Kidney epithelial cell (primary cell): Measurements from ENCODE around the gene CNOT10. TPM values are rescaled to one million over a fixed set of nuclear protein-coding genes. Genes with fewer than 3 reads are reported as not detected.

ENCODE experiments used
- DNase-seq: peaks from one replicate; pipeline ENCODE4 v3.0.0-alpha.2; 2010; ENCODE audit warnings: low read depth
- H3K27me3 ChIP-seq: 2 replicates; pipeline ENCODE4 v1.6.0; 2011; ENCODE audit warnings: low read length; ENCODE audit not compliant: control insufficient read depth, insufficient read depth
- H3K36me3 ChIP-seq: 2 replicates; pipeline ENCODE4 v1.5.1; 2011; ENCODE audit warnings: low read length; ENCODE audit not compliant: control insufficient read depth, insufficient read depth
- H3K4me3 ChIP-seq: 2 replicates; pipeline ENCODE4 v1.5.1; 2011; ENCODE audit warnings: low read depth, mild to moderate bottlenecking, control low read depth, low read length
- CTCF ChIP-seq: IDR thresholded peaks from 2 replicates; pipeline ENCODE4 v1.5.1; 2011; ENCODE audit warnings: mild to moderate bottlenecking, moderate library complexity, low read length, control low read depth, inconsistent platforms; ENCODE audit not compliant: insufficient read depth, poor library complexity, severe bottlenecking
- total RNA-seq: library from RNA; depleted of rRNA; stranded (reverse); fragments of >200 nt; gene quantifications from 2 replicates; pipeline ENCODE4 v1.2.3, GENCODE V29; 2015

CNOT10 gene
- total RNA-seq, 1 donor from 2014 or later: 24.6 TPM

- no peak for DNase-seq
- no peak for TF ChIP-seq CTCF
These were observed 66.4 kb downstream of the CNOT10 start for GRCh38 chr3:32751377-32751776.

GRCh38 chr3:32755761-32756160, 70.8 kb downstream of the CNOT10 start:
- TF ChIP-seq CTCF: no peak
- Histone ChIP-seq H3K4me3 (no peak overlapping the region), H3K36me3 (no peaks in the 10 kb centered on the region), H3K27me3 (no peaks in the 10 kb centered on the region)
- no peak for DNase-seq

More at GRCh38 chr3:32751377-32751776, 66.4 kb downstream of the CNOT10 start:
- no peak overlapping the region for H3K4me3 ChIP-seq
- no peaks in the 10 kb centered on the region for H3K27me3 ChIP-seq
- no peaks in the 10 kb centered on the region for H3K36me3 ChIP-seq

- no peak overlapping the region for H3K4me3 ChIP-seq
- DNase-seq: no peak
- no peaks in the 10 kb centered on the region for H3K36me3 ChIP-seq
- no peaks in the 10 kb centered on the region for H3K27me3 ChIP-seq
- no peak for TF ChIP-seq CTCF
These were observed 72.8 kb downstream of the CNOT10 start for GRCh38 chr3:32757618-32758374.

DNA sequence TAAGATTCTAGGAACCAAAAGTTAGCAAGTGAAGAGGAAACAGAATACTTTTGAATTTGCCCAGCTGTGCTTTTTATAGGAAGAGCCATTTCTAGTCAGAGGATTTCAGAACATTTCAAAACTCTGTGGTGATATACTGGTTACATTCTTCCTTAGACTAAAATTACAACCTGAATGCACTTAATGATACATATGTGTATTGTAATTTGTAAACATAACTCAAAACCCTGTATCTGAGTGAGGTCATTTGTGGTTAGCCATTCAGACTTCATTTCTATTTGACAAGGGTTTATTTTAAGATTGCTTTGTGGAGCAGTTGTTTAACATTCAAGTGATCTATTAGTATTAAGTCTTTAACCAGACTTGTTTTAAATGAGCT, 73.4 kb downstream of the CNOT10 start:
- no peak for TF ChIP-seq CTCF
- no peak for DNase-seq
- Histone ChIP-seq H3K27me3 (no peaks in the 10 kb centered on the region), H3K36me3 (no peaks in the 10 kb centered on the region), H3K4me3 (no peak overlapping the region)

DNA sequence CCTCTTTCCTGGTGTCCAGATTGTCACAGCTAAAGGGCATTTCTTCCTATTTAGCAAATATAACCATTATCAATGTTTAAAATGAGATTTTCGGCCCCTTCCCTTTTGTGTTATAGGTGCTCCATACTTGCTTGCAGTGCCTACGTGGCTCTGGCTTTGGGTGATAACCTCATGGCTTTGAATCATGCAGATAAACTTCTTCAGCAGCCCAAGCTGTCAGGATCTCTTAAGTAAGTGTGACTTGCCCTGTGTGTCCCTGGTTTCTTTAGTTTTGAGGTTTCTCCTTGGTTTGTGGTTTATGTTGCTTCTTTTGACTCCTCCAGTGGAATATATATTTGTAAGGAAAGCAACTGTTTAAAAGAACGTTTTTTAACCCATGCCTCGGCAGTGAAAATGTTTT, 74.4 kb downstream of the CNOT10 start:
- no peaks in the 10 kb centered on the region for H3K36me3 ChIP-seq
- DNase-seq: no peak
- TF ChIP-seq CTCF: no peak
- H3K27me3 ChIP-seq: no peaks in the 10 kb centered on the region
- no peak overlapping the region for H3K4me3 ChIP-seq

DNA sequence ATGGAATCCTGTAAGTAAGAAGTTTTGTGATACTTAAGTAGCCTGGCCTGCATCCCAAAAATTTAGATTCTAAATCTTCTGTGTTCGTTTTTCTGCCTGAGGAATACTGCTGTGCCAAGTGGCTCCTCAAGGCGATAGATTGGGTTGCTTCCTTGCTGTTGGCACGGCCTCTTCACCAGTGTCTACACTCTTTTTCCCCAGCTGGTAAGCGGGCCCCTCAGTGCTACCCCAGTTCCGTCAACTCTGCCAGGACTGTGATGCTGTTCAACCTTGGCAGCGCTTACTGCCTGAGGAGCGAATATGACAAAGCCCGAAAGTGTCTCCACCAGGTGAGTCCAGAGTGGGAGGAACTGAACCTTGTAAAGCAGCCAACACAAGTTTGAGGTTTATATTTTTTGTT, 79.5 kb downstream of the CNOT10 start:
- H3K36me3 ChIP-seq: peaks cover 3% of the 10 kb centered on the region
- no peaks in the 10 kb centered on the region for H3K27me3 ChIP-seq
- DNase-seq: no peak
- no peak for TF ChIP-seq CTCF
- H3K4me3 ChIP-seq: no peak overlapping the region
